ENCODE data around the gene ROBO1.

GRCh38 chr3:78818161-78818985 lies 949.4 kb downstream of the ROBO1 start:
- TF ChIP-seq POLR2AphosphoS5 (IDR thresholded peaks at IDR 0.05): no peak
- TF ChIP-seq CTCF (IDR thresholded peaks at IDR 0.05): no peak
